Activated CD4-positive, CD25-positive, alpha-beta regulatory T cell treated with anti-CD3 and anti-CD28 coated beads, Interleukin-2, amount 50 U/mL, for 24 hours (primary cell): Measurements from ENCODE around the gene RAB13.

Source experiments
- ATAC-seq, 2 donors: fragments of 150-1000 bp; cut with Tn5 transposase; one replicate each; pipeline ENCODE4 v1.10.0; 2021; ENCODE audit warnings: mild to moderate bottlenecking in 1 of 2, moderate library complexity in 1 of 2

The RAB13 gene

DNA sequence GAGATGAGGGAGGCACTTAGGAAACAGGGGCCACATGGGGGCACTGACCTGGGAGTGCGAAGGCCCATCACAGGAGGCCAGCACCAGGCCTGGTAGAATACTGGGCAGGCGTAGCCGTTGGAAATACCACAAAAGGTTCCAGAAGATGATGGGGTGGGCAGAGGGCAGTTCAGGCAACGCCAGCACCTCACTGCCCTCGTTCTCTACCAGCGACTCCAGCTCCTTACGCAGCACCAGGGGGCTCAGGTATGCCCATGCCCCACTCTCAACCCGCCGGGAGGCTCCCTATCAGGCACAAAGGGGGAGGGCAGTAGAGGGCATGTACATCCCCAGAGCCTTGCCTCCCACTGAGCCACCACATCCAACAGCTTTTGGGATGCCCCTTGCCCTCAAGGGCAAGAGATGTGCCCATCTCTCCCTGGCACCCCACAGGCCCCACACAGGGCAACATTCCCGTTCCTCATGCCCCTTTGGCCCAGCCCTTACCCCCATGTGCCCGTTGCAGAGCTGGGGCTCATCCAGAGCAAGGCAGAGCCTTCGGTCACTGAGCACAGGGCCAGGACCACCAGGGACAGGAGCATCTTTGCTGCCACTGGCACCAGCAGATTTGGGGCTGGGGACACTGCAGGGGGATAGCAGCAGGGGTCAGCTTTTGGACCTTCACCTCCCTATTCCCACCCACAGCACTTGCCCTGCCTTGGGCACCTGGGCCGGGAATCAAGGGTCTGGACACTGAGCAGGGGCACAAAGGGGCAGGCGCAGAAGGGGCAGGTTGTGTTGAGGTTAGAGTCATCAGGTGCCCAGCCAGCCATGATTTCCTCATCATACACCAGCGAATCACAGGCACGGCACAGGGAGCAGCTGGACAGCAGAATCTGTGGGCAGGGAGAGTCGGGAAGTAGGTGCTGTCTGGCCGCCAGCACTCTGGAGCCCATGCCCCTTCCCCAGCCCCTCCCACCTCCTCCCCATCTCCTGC is 53.7 kb downstream of the RAB13 start:
- no peak for ATAC-seq
